Thoracic aorta (tissue), 2 donors: ENCODE data around the gene NFE2L2. TPM values are rescaled to one million over a fixed set of nuclear protein-coding genes. Genes with fewer than 3 reads are reported as not detected.
A peak's percentile ranks its signal among the peaks of the same experiment; 100 is the strongest.

Source experiments
- ATAC-seq: fragments of 150-250 bp; one replicate; pipeline ENCODE4 v1.8.0; 2017; ENCODE audit warnings: low read depth; ENCODE audit not compliant: insufficient number of reproducible peaks, low FRiP score
- DNase-seq: peaks from one replicate; pipeline ENCODE4 v3.0.0-alpha.2; 2020; ENCODE audit warnings: low spot score
- H3K27ac ChIP-seq, 2 donors: fragments of 200-600 bp; sonication (generic); 1 replicate in 1 of 2; 2 replicates in 1 of 2; pipeline ENCODE4 v1.5.1; 2016; ENCODE audit warnings: mild to moderate bottlenecking in 2 of 2, moderate library complexity in 2 of 2
- H3K27me3 ChIP-seq: fragments of 200-600 bp; sonication (generic); replicated peaks from 2 replicates; pipeline ENCODE4 v1.6.0; 2016; ENCODE audit warnings: mild to moderate bottlenecking; ENCODE audit not compliant: insufficient read depth
- H3K36me3 ChIP-seq: fragments of 200-600 bp; sonication (generic); one replicate; pipeline ENCODE4 v1.5.1; 2016
- H3K4me1 ChIP-seq, 2 donors: fragments of 200-600 bp; sonication (generic); 1 replicate in 1 of 2; 2 replicates in 1 of 2; pipeline versions ENCODE4 v1.5.1 to v1.6.0; 2016; ENCODE audit warnings: low read depth in 2 of 2, mild to moderate bottlenecking in 1 of 2; ENCODE audit not compliant: control insufficient read depth in 1 of 2
- H3K4me3 ChIP-seq: fragments of 200-600 bp; sonication (generic); 2 replicates; pipeline ENCODE4 v1.5.1; 2016; ENCODE audit warnings: mild to moderate bottlenecking
- H3K9me3 ChIP-seq: fragments of 200-600 bp; sonication (generic); 2 replicates; pipeline ENCODE4 v1.5.1; 2016
- CTCF ChIP-seq: fragments of 200-600 bp; sonication (generic); IDR thresholded peaks from one replicate; pipeline ENCODE4 v1.5.1; 2019; ENCODE audit warnings: antibody characterized with exemption
- total RNA-seq, 2 donors: library from RNA; depleted of rRNA; stranded (reverse); fragments of >200 nt; gene quantifications; one replicate each; pipeline versions ENCODE4 v1.1.0 to v1.2.3, GENCODE V29; 2016

The NFE2L2 gene
- total RNA-seq, 2 donors from 2014 or later = 64.3 to 155 TPM

DNA sequence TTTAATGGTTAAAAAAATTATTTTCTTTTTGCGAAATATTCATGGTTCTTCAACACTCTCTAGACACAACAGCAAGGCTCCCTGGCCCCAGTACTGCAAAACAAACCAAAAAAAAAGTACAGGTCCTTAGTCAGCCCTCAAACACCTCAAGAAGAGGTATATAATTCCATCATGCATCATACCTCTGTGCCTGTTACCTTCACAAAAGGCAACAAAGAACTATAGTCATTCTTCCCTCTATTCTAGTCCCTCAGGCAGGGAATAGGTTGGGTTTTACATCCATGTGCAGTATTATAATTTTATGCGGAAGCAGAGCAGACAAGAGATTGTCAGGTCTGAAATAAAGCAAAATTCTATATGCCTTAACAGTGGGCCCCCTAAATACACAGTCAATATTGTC, 8.5 kb downstream of the NFE2L2 start:
- no peaks in the 10 kb centered on the region for H3K36me3 ChIP-seq
- H3K27ac ChIP-seq = no peak overlapping the region
- no peaks in the 10 kb centered on the region for H3K9me3 ChIP-seq
- no peak overlapping the region for H3K4me3 ChIP-seq
- no peaks in the 10 kb centered on the region for H3K27me3 ChIP-seq
- peaks cover 76 to 95% of the 10 kb centered on the region in 2 donors for H3K4me1 ChIP-seq
- no peak for DNase-seq
- no peak for ATAC-seq
- TF ChIP-seq CTCF = no peak

DNA sequence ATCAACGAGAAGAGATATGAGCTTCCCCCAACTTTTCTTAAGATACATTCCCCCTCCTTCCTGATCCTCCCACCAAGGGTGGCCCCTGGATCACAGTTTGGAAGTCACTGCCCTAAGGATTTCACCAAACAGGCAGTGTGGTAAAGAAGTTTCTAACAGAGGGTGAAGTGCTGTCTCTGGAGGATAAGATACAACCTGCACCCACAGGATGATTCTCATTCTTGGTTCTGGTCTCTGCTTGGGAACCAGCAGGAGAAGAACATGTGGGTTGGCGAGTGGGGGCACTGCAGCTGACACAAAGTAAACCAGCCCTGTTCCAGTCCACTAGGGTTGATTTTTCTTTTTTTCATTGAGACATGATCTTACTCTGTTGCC, 9.3 kb downstream of the NFE2L2 start:
- peak overlapping the region; percentile 28 for H3K4me3 ChIP-seq
- H3K36me3 ChIP-seq = no peaks in the 10 kb centered on the region
- H3K9me3 ChIP-seq = no peaks in the 10 kb centered on the region
- peak overlapping the region in 1 of 2 donors; percentile 35 for H3K27ac ChIP-seq
- ATAC-seq (no peak), DNase-seq (no peak)
- H3K27me3 ChIP-seq = no peaks in the 10 kb centered on the region
- peaks cover 75 to 97% of the 10 kb centered on the region in 2 donors for H3K4me1 ChIP-seq
- no peak for TF ChIP-seq CTCF

DNA sequence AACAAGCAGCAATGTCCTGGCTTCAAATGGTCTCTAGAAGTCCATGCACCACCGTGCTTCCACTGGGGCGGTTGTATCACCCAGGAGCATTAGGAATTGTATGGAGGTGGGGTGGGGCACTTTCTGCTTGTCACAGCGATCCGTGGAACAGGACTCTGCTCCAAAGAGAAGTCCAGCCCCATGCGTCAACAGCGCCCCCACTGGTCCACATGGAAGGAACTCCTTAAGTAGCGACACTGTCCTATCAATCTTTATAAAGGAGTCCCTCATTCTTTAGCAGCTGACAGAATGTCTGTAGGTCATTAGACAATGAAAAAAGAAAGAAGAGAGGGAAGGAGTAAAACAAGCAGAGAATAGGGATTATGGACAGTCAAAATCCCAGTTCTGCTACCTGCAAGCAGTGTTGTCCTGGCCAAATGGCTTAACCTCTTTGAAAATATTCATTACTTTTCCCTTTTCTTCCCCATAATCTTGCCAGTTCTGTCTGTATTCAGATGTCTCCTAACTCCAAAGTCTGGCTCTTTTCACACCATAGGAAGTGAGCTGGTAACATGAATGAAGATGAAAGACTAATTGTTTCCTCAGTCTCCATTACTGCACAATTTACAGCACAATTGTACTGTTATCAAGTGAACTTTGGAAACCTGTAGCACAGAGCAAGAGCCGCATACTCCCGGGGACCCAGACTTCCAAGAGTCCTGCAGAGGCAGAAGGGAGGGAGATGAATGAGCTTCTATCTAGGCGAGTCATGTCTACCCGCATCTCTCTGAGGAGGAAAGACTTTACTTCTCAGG, 9.9 kb downstream of the NFE2L2 start:
- no peaks in the 10 kb centered on the region for H3K9me3 ChIP-seq
- H3K4me3 ChIP-seq = peak overlapping the region; percentile 28
- no peaks in the 10 kb centered on the region for H3K27me3 ChIP-seq
- H3K27ac ChIP-seq = peak overlapping the region in 1 of 2 donors; percentile 35
- TF ChIP-seq CTCF = no peak
- peaks cover 74 to 97% of the 10 kb centered on the region in 2 donors for H3K4me1 ChIP-seq
- DNase-seq (no peak), ATAC-seq (no peak)
- H3K36me3 ChIP-seq = no peaks in the 10 kb centered on the region

- no peak for TF ChIP-seq CTCF
- Histone ChIP-seq H3K27ac (no peak overlapping the region), H3K4me3 (no peak overlapping the region), H3K9me3 (no peaks in the 10 kb centered on the region), H3K36me3 (no peaks in the 10 kb centered on the region), H3K27me3 (no peaks in the 10 kb centered on the region), H3K4me1 (peaks cover 77 to 90% of the 10 kb centered on the region in 2 donors)
- no peak for ATAC-seq
- DNase-seq = no peak
Observed at GRCh38 chr2:177253704-177254103, 10.8 kb downstream of the NFE2L2 start.

GRCh38 chr2:177252808-177253531, 11.6 kb downstream of the NFE2L2 start:
- H3K27me3 ChIP-seq = no peaks in the 10 kb centered on the region
- H3K4me3 ChIP-seq = no peak overlapping the region
- no peak for ATAC-seq
- no peak for DNase-seq
- H3K9me3 ChIP-seq = no peaks in the 10 kb centered on the region
- TF ChIP-seq CTCF = no peak
- H3K27ac ChIP-seq = peak overlapping the region; percentile 42 to 50
- H3K4me1 ChIP-seq = peaks cover 81 to 93% of the 10 kb centered on the region in 2 donors
- no peaks in the 10 kb centered on the region for H3K36me3 ChIP-seq
